ENCODE results near the gene HDAC8.

GRCh38 chrX:72461288-72461687 lies 111.4 kb downstream of the HDAC8 start:
- TF ChIP-seq CTCF (IDR thresholded peaks at IDR 0.05) = no peak
- TF ChIP-seq ZFX (IDR thresholded peaks at IDR 0.05; ENCODE audit: borderline replicate concordance) = no peak
